Measurements from ENCODE around the gene GBE1.

DNA sequence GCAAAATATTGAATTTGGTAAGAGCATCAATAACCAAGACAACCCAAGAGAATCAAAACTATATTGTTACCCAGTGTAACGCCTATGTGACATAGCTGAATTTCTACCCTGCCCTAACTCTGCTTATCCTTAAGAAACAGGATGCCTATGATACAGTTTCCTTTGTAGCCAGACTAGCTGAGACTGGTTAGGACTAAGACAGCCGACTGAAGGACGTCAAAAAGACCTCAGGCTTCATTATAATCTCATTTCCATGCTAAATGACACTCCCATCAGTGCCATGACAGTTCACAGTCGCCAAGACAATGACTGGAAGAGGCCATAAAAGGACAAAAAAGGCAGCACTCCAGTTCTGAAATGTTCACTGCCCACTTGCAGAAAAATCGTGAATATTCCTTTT lies 66.8 kb downstream of the GBE1 start:
- TF ChIP-seq, protein P1, sequence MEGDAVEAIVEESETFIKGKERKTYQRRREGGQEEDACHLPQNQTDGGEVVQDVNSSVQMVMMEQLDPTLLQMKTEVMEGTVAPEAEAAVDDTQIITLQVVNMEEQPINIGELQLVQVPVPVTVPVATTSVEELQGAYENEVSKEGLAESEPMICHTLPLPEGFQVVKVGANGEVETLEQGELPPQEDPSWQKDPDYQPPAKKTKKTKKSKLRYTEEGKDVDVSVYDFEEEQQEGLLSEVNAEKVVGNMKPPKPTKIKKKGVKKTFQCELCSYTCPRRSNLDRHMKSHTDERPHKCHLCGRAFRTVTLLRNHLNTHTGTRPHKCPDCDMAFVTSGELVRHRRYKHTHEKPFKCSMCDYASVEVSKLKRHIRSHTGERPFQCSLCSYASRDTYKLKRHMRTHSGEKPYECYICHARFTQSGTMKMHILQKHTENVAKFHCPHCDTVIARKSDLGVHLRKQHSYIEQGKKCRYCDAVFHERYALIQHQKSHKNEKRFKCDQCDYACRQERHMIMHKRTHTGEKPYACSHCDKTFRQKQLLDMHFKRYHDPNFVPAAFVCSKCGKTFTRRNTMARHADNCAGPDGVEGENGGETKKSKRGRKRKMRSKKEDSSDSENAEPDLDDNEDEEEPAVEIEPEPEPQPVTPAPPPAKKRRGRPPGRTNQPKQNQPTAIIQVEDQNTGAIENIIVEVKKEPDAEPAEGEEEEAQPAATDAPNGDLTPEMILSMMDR (IDR thresholded peaks at IDR 0.05), result no peak
- TF ChIP-seq MYBL2 (CRISPR knock-in tag; IDR thresholded peaks at IDR 0.05) (no peak), CBFB (CRISPR knock-in tag; IDR thresholded peaks at IDR 0.05; ENCODE audit: low read depth) (no peak)
